ENCODE results near the gene ABCC11. TPM values are rescaled to one million over a fixed set of nuclear protein-coding genes. Genes with fewer than 3 reads are reported as not detected.

Gene ABCC11
- total RNA-seq, result 0.05 TPM in 1 of 2 replicates, not detected in the other

DNA sequence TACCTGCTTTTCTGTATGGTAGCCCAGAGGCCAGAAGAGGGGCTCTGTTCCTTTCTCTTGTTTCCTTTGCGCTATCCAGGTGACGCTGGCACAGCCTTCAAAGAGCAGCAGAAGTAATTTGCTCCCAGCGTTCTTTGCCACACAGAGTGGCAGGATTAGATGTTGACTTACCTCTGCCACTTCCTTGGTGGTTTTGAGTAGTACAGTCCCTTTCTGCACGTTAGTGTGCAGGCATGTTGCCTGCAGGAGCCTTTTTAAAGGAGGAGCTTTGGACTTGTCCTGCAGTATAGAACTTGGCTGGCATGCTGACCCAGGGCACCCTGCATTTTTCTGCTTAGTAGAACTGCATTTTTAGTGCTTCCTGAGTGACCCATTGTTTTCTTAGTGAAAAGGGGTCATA lies at the start of gene ABCC11:
ABCC11 (minus strand) TSS at position 229 of the 400 bp plus-strand sequence. CDS start 15,618 bp downstream, outside the sequence.
- DNase-seq (ENCODE audit: low read depth), result no peak

DNA sequence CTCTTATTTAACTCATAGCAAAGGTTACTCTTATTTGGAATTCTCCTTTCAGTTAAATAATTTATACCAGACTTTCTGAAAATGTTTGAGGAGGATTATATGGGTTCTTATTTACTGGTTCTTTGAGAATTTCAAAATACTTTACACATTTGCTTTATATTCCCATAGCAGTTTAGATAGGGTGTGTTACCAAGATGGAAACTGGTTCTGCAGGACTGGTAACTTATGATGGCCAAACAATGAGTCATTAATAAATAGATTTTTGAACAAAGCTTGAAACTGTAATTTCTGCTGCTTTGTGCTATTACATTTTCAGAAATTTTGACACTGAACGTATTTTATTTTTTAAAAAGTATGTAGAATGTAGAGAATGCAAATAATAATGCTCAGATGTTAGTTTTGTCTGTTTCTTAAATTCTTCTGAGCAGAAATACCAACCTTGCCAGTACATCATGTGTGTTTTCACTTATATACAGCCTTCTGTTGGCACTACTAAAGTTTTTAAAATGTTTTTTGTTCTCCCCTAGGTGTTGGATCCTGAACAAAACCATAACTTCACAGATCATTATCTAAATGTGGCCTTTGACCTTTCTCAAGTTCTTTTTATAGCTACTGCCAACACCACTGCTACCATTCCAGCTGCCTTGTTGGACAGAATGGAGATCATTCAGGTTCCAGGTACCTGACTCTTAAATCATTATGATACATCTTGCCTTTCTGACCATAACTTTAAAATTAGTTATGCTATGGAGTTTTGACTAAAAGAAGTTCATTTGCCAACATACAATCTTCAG lies 48.3 kb upstream of the ABCC11 start:
- DNase-seq (ENCODE audit: low read depth), result no peak

DNA sequence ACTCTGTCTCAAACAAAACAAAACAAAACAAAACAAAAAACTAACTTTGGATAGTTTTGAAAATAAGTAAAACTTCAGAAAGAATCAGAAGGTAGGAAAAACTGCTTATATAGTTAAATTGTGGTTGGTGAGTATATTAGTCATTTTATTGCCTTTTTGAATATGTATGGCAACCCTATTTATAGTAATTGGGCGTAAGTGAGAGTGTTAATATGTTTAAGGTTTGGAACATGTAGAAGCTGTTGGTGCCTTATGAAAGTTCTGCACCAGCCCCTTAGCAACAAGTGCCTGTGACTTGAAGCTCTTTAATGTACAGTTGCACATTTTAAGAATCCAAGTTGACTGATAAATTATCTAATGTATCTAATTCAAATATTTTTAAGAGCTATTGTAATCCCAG lies 47.4 kb upstream of the ABCC11 start:
- no peak for DNase-seq (ENCODE audit: low read depth)

DNA sequence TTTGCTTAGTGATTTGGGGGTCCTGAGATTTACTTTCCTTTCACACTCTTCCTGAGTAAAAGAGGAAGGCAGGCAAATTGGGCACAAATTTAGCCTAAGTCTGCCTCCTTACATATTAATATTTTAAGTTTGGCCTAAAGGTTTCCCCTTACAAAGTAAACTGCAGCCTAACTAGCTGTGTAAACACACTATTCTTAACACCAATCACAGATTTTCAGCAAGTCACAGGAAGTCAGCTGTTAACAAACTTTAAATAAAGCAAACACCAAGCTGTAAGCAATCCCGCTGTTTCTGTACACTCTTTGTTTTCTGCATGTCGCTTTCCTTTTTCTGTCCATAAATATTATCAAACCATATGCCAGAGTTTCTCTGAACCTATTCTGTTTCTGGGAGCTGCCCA lies 45.1 kb upstream of the ABCC11 start:
- DNase-seq (ENCODE audit: low read depth), result no peak

DNA sequence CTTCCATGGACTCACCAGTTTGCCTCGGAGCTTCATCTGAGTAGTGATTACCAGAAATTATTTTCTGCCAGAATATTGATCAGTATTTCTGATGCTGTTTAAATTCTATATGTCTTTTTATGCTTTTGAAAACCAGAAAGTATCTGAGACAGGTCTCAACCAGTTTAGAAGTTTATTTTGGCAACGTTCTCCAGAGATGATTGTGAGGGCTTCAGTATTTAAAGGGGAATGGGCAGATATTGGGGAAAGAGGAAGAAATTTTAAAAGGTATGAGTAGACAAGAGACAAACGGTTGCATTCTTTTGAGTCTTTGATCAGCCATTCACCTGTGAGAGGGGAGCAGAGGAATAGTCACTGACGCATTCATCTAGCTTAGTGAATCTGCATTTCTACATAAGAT lies 44.4 kb upstream of the ABCC11 start:
- no peak for DNase-seq (ENCODE audit: low read depth)

DNA sequence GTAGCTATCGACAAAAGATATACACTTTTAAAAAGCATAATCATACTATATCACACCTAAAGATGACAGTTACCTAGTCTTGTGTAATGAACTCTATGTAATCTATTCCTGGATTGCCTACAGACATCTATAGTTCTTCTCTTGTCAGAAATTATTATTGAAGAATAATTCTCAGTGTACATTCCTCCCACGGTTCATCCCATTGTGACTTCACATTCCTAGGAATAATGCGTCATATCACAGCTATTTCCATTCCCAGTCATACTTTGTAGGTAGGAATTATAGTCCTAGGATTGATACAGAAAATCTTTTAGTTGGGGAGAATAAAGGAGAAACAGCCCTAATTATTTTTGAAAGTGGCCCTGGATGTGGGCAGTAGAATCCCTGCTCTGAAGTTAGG lies 44.0 kb upstream of the ABCC11 start:
- DNase-seq (ENCODE audit: low read depth), result no peak

DNA sequence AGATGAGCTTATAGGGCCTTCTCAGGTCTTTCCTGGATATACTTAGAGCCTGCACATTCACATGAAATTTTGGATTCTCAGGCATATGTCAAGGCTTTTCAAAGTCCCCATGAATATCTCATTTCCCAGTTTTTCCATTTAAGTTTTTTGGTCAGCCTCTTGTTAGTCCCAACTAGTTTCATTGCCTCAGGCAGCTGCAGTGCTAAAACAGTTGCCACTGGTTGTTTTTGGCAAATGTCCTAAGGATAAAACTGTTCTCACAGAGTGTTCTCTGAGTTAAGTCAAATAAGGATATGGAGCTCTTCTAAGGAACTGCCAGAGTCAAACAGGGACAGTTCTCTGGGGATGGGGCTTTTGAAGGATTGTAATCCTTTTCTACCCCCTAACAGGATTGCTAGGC lies 39.9 kb upstream of the ABCC11 start:
- DNase-seq (ENCODE audit: low read depth), result no peak

DNA sequence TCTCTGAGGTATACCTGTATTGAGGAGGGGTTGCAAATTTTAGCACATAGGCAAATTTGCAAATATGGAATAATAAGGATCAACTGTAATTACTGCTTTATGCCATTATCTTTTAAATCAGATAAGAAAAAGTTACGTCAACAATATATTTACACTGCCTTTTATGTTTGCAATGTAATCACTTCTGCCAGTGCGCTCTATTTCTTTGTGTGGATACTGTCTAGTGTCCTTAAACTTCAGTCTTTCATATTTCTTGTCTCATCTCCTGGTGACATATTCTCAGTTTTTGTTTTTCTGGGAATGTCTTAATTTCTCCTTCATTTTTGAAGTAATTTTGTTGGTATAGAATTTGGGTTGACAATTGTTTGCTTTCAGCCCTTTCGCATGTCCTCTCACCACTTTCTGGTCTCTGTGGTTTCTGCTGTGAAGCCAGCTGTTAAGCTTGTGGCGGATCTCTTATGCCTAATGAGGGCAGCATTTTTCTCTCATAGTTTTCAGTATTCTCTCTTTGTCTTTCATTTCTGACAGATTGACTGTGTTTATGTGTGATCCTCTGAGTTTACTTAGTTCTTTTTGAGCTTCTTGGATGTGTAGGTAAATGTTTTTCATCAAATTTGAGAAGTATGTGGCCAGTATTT lies 37.6 kb upstream of the ABCC11 start:
- no peak for DNase-seq (ENCODE audit: low read depth)

DNA sequence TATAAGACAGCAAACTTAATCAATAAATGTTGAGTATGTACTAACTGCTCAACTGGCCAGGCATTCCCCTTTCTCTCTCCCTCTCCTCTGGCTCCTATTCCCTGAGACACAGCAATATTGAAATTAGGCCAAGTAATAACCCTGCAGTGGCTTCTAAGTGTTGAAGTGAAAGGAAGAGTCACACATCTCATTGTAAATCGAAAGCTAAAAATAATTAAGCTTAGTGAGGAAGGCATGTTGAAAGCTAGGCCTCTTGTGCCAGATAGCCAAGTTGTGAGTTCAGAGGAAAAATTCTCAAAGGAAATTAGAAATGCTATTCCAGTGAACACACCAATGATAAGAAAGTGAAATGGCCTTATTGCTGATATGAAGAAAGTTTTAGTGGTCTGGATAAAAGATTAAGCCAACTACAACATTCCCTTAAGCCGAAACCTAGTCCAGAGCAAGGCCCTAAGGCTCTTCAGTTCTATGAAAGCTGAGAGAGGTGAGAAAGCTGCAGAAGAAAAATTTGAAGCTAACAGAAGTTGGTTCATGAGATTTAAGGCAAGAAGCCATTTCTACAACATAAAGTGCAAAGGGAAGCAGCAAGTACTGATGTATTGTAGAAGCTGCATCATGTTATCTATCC lies 35.4 kb upstream of the ABCC11 start:
- DNase-seq (ENCODE audit: low read depth), result no peak

DNA sequence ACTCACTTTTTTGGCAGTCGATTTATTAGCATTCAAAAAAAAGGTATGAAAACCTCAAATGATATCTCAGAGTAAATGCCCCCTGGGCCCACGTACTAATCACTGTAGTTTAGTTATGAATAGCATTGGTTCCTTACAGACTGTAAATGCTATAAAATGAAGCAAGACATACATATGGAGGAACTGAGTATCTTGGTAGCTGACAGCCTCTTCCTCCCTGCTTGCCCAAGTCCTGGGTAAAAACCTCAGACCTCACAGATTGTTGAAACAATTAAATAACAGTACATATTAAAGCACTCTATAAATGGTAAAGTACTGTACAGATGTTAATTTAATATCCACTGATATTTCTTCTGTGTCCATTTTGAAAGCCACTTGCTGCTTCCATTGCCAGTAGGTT lies 33.2 kb upstream of the ABCC11 start:
- DNase-seq (ENCODE audit: low read depth), result no peak

DNA sequence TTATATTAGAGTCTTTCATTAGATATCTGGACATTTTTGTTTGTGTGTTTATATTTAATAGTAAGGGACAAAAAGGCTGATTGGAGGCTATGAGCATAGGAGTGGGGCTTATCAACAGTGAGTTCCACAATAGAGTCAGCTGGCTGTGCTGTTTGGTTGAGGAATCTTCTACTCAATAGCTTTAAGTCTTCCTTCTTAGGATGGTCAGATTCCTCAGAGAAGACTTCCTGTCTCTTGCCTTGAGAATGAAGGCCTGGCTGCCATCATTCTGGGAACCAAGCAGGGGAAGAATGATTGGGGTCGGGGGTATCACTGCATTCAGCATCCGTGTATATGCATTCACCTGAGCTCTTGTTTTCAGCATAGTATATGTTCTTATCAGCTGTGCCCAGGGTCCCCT lies 31.9 kb upstream of the ABCC11 start:
- no peak for DNase-seq (ENCODE audit: low read depth)

DNA sequence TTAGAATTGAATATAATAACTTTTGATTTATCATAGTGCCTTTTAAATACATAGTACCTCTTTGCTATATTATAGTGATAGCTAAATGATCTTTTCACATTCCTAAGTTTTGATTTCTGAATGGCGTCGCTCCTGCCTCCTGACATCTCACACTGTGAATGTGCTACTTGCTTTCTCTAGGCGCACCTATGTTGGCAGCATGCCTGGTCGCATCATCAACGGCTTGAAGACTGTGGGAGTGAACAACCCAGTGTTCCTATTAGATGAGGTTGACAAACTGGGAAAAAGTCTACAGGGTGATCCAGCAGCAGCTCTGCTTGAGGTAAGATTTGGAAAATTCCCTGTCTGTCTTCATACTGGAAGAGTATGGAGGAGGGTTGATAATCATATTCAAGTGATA lies 29.8 kb upstream of the ABCC11 start:
- DNase-seq (ENCODE audit: low read depth), result peak; percentile 9

DNA sequence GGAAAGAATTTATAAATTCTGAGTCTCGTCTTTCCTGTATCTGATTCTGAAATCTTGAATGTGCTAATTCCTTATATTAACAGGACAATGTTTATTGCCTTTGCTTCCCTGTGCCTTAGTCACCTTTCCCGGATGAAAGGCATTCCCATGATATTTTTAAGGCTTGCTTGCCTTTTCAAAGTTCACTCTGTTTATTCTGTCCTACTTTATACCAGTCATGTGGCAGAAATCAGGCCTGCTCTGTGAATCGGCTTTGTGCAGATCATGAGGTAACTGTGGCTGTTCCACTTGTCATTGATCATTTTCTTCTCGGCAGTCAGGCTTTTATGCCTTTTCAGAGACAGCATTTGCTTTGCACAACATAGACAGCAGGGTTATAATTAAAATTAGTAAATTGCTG lies 28.8 kb upstream of the ABCC11 start:
- DNase-seq (ENCODE audit: low read depth), result peak; percentile 82

DNA sequence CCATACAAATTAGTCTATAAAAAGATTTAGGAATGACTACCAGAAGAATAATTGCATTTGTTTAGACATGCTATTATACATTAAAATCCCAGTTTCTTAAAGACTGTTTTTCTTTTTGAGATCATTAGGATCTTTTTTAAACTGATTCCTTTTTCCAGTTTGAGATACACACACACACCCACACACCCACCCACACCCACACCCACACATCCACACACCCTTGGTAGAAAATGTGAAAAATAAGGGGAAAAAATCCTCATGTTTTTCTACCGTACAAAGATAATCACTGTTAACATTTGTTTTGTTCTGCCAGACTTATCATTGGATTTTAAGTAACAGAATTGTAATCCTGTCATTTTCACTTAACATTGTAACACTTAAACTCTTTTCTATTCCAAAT lies 27.1 kb upstream of the ABCC11 start:
- DNase-seq (ENCODE audit: low read depth), result no peak

DNA sequence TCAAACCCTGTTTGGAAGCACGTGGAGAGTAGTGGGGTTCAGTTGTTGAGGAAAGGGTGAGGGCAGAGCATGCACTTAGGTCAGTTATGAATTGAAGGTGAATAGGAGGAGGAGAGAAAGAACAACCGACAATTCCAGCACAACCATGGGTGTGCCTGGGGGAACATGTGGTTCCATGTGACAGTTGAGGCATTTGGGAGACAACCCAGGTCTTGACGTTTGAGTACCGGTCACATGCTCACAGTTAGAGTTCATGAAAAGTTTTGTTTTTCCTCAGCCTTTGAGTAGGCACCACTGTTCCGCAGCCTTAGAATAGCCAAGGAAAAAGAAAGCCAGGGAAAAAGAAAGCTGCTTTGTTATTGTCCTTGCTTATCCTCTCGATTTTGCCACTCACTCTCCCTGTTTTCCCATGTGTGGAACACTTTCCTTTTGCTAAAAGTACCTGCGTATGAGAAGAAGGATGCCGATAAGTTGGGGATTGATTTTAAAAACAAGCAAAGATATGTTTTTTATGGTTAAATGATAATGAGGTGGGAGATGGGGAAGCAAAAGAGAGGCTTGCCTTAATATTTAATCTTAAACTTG lies 25.6 kb upstream of the ABCC11 start:
- DNase-seq (ENCODE audit: low read depth), result no peak

DNA sequence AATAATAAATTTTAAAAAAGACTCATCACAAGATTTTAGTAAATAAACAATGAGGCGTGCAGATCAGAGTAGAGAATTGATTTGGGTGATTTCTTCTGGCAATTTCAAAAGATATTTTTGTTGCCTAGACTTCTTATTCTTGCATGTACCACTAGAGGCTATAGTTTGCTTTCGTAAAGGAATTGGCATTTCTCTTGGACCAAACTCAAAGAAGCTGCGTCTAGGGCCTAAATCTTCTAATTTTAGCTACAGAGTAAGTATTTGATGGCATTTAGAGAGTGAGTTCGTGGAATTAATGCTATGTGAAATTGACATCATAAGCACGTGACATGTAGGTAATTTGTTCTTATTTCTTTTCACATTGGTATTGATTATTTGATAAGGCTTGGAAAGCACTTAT lies 24.4 kb upstream of the ABCC11 start:
- no peak for DNase-seq (ENCODE audit: low read depth)

DNA sequence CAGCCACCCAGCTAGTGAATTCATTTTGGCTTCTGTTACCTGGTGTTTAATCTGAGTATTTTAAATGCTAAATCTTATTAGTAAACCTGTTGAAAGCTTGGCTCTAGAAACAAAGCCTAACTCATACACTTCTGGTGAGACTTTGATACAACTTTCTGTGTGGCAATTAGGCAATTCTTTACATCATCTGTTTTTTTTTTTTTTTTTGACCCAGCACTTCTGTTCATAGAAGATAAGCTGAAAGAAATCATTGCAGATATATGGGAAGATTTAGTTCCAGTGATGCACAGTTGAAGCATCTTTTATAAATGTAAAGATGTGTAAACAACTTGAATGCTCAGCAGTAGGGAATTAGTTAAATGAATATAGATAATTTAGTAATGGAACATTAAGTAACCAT lies 21.7 kb upstream of the ABCC11 start:
- no peak for DNase-seq (ENCODE audit: low read depth)

DNA sequence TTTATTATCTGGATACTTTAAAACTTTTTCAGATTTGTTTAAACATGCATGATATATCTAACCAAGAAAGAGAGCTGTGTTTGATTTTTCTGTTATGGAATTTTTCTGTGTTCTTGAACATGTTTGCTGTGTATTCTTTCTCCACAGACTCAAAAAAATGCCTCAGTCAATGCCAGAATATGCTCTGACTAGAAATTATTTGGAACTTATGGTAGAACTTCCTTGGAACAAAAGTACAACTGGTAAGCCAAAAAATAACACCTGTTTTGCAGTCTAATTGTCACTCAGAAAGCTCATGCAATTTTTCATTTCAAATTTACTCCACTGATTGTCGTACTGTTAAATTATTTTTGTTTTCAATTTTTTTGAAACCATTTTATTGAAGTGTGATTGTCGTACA lies 15.3 kb upstream of the ABCC11 start:
- DNase-seq (ENCODE audit: low read depth), result no peak

DNA sequence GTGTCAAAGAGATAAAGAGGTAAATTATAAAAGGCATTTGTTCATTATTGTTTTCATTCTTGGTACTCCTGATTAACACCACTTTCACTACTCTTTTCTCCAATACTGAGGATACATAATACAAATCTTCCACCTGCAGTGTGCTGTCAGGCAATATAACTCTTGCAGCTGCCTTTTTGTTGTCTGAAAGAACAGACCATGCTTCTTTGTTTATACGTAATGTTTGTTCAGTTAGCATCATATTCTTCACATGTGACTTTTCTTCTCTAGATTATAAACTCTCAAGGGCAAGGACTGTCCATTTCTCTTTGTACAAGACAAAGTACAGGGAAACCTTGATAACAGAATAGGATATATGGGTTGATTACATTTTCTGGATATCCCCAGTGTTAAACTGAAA lies 14.2 kb upstream of the ABCC11 start:
- DNase-seq (ENCODE audit: low read depth), result no peak

DNA sequence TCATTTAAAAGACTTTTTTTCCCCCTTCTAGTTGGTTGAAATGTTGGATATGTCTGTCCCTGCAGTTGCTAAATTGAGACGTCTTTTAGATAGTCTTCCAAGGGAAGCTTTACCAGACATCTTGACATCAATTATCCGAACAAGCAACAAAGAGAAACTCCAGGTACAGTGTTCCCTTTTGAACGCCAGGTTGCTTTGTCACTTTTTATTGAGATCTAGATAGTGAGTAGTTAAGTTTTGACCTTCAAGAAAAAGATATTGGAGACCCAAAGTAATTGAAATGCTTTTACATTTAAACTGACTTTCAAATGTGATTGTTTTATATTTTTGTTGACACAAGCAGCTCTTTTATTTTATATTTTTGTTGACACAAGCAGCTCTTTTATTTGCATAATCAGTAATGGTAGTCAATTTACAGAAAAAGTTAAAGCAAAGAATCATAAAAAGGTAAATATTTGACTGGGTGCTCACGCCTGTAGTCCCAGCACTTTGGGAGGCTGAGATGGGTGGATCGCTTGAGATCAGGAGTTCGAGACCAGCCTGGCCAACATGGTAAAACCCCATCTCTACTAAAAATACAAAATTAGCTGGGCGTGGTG lies 9.3 kb upstream of the ABCC11 start:
- no peak for DNase-seq (ENCODE audit: low read depth)

DNA sequence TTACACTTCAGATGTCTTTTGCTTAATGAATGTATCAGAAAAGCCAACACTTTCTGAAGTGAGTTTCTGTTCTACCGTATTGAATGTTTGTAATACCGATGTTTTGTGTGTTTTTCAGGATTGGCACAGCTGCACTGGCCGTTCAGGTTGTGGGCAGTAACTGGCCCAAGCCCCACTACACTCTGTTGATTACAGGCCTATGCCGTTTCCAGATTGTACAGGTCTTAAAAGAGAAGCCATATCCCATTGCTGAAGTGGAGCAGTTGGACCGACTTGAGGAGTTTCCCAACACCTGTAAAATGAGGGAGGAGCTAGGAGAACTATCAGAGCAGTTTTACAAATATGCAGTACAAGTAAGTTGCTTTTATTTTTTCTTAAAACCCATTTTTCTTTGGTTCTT lies 4.7 kb upstream of the ABCC11 start:
- no peak for DNase-seq (ENCODE audit: low read depth)

DNA sequence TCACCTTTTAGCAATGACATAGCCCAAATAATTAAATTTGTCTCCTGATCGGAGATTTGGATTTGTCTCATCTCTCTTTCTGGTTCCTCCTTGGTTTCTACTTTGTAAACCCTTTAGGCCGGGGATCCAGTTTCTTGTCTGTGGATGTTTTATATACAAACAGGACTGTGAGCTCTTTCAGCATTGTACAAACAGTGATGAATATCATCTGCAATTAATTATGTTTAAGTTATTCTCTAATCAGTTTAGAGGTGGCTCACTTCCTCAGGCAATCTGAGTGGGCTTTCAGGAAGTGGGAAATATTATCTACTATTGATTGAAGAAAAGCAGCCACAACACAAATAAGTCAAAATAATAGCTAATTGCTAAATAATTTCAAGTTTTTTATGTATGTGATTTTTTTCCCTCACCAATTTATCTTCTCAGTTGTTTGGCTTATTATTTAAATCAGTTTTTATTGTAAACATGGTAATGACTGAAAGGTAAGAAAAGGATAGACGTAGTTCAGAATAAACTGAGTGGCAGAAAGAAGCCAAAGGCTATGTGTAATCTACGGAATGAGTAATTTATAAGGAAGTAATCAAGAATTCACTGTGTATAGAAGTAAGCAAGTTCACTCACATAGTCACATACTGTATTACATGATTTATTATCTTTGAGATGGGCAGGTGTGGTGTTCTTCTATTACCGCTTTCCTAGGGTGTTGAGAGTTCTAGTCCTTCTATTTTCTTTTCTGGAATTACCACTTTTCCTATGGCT lies 3.4 kb upstream of the ABCC11 start:
- DNase-seq (ENCODE audit: low read depth), result peak; percentile 25

Data from renal cortical epithelial cell (primary cell).